Cardiac muscle cell (in vitro differentiated cells and primary cell): ENCODE data around the gene GSE1. TPM values are rescaled to one million over a fixed set of nuclear protein-coding genes. Genes with fewer than 3 reads are reported as not detected.

Experiments used
- DNase-seq, 2 donors: peaks; one replicate each; pipeline versions ENCODE4 v3.0.0 to v3.0.0-alpha.2; 2010 to 2017; ENCODE audit warnings: low read depth in 1 of 2, low spot score in 1 of 2
- H3K27ac ChIP-seq: fragments of 200-600 bp; sonication (generic); 2 replicates; pipeline ENCODE4 v1.5.1; 2016
- H3K27me3 ChIP-seq: fragments of 200-600 bp; sonication (generic); 2 replicates; pipeline ENCODE4 v1.6.0; 2016; ENCODE audit warnings: control low read depth
- H3K36me3 ChIP-seq: fragments of 200-600 bp; sonication (generic); 2 replicates; pipeline ENCODE4 v1.5.1; 2016; ENCODE audit warnings: control low read depth
- H3K4me1 ChIP-seq: fragments of 200-600 bp; sonication (generic); 2 replicates; pipeline ENCODE4 v1.8.1; 2017; ENCODE audit warnings: low read depth, mild to moderate bottlenecking, mixed run types
- H3K4me3 ChIP-seq: fragments of 200-600 bp; sonication (generic); 2 replicates; pipeline ENCODE4 v1.5.1; 2016; ENCODE audit warnings: mild to moderate bottlenecking
- H3K9me3 ChIP-seq: fragments of 200-600 bp; sonication (generic); 2 replicates; pipeline ENCODE4 v1.5.1; 2017; ENCODE audit warnings: low read depth, mild to moderate bottlenecking, control low read depth
- polyA plus RNA-seq: library from polyadenylated mRNA; unstranded; fragments of >200 nt; fragmentation: Nextera tagmentation; extraction: Ambion mirVana; gene quantifications from 2 replicates; pipeline ENCODE4 v1.2.1, GENCODE V29; 2016
- total RNA-seq: library from RNA; depleted of rRNA; stranded (reverse); fragments of >200 nt; gene quantifications from 2 replicates; pipeline ENCODE4 v1.2.3, GENCODE V29; 2016
- TF ChIP-seq, protein P1 (sequence below): IDR thresholded peaks from 2 replicates; pipeline ENCODE4 v1.5.1; 2012; ENCODE audit warnings: low read depth, mild to moderate bottlenecking, low read length

GSE1 gene
- total and polyA plus RNA-seq, 2 experiments from 2014 or later, result 48.8 to 174 TPM

DNA sequence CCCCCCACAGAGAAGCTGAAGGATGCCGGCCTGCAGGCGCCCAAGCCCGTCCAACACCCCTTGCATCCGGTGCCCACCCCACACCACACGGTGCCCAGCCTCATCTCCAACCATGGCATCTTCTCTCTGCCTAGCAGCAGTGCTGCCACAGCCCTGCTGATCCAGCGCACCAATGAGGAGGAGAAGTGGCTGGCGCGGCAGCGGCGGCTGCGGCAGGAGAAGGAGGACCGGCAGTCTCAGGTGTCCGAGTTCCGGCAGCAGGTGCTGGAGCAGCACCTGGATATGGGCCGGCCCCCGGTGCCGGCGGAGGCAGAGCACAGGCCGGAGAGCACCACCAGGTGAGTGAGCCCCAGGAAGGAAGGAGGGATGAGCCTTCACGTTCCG lies 44.1 kb downstream of the GSE1 start:
- no peak for DNase-seq
- Histone ChIP-seq H3K9me3 (no peaks in the 10 kb centered on the region), H3K4me1 (peaks cover 15% of the 10 kb centered on the region), H3K4me3 (no peak overlapping the region), H3K36me3 (peaks cover 59% of the 10 kb centered on the region), H3K27me3 (no peaks in the 10 kb centered on the region), H3K27ac (peak overlapping the region; percentile 57)
- TF ChIP-seq, protein P1, sequence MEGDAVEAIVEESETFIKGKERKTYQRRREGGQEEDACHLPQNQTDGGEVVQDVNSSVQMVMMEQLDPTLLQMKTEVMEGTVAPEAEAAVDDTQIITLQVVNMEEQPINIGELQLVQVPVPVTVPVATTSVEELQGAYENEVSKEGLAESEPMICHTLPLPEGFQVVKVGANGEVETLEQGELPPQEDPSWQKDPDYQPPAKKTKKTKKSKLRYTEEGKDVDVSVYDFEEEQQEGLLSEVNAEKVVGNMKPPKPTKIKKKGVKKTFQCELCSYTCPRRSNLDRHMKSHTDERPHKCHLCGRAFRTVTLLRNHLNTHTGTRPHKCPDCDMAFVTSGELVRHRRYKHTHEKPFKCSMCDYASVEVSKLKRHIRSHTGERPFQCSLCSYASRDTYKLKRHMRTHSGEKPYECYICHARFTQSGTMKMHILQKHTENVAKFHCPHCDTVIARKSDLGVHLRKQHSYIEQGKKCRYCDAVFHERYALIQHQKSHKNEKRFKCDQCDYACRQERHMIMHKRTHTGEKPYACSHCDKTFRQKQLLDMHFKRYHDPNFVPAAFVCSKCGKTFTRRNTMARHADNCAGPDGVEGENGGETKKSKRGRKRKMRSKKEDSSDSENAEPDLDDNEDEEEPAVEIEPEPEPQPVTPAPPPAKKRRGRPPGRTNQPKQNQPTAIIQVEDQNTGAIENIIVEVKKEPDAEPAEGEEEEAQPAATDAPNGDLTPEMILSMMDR, result no peak

DNA sequence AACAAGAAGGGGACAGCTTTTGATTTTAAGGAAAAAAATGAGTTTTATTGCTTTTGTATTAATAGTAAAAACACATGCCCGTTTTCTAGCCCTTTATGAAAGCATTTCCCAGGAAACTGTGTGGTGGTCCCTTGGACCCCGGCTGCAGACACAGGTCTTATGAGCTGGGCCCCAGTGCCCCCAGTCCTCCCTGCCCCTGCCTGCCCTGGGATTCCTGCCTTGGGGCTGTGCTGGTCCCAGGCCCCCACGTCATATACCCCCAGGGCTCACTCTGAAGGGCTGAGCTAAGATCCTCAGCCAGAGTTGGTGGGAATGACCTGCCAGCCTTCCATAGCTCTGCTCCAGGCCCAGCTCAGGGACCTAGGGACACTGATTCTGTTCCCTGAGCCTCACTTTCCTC lies 44.9 kb downstream of the GSE1 start:
- Histone ChIP-seq H3K36me3 (peaks cover 60% of the 10 kb centered on the region), H3K4me1 (peaks cover 15% of the 10 kb centered on the region)

DNA sequence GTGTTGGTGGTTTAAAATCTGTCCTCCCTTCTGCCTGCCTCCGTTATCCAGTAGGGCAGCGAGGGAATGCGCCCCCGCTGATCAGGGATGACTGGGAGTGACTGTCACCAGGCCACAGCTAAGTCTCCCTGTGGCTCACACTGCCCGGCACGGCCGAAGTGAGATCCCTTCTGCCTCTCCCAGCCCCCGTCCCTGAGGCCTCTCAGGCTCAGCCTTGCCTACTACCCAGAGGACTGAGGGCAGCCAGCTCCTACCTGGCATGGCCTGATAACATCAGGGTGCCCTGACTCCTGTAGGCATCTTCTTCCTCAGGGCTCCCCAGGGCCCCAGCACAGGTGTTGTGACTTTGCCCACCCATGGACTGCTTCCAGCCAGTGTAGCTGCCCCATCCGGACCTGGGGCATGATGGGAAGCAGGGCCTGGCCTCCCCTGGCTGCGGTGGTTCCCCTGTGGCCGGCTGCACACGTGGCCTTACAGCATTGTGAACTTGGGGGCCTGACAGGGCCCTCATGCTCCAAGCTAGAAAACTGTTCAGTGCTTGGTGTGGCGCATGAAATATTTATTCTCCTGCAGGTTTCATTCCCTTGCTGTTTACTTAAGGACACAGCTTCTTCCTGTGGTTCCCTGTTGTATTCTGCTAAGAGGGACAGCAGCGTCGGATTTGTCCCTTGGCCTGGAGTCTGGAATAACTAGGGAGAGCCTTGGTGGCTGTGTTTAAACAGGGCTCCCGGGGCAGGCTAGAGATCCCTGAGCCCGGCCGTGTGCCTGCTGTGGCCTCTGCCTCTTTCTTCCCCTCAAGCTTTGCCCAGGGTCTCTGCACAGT lies 45.6 kb downstream of the GSE1 start:
- no peak for DNase-seq
- no peaks in the 10 kb centered on the region for H3K9me3 ChIP-seq
- H3K27me3 ChIP-seq, result no peaks in the 10 kb centered on the region
- H3K4me3 ChIP-seq, result no peak overlapping the region
- H3K27ac ChIP-seq, result peak overlapping the region; percentile 86
- H3K36me3 ChIP-seq, result peaks cover 64% of the 10 kb centered on the region
- H3K4me1 ChIP-seq, result peaks cover 15% of the 10 kb centered on the region
- TF ChIP-seq, protein P1, result no peak

More for the DNA sequence above, 44.9 kb downstream of the GSE1 start:
- DNase-seq, result no peak
- TF ChIP-seq, protein P1, result no peak
- Histone ChIP-seq H3K27ac (peak overlapping the region; percentile 86), H3K4me3 (no peak overlapping the region), H3K27me3 (no peaks in the 10 kb centered on the region), H3K9me3 (no peaks in the 10 kb centered on the region)

DNA sequence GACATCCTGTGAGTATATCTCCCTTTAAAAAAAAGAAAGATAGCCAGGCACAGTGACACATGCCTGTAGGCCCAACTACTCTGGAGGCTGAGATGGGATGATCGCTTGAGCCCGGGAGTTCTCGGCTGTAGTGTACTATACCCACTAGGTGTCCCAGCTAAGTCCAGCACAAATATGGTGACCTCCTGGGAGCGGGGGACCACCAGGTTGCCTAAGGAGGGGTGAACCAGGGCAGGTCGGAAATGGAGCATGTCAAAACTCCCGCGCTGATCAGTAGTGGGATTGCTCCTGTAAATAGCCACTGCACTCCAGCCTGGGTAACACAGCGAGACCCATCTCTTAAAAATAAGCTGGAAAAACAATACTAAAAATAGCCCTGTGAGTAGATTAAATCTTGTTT lies 46.2 kb downstream of the GSE1 start:
- DNase-seq, result no peak
- TF ChIP-seq, protein P1, result no peak
- Histone ChIP-seq H3K27me3 (no peaks in the 10 kb centered on the region), H3K36me3 (peaks cover 68% of the 10 kb centered on the region), H3K27ac (peak overlapping the region; percentile 86), H3K4me1 (peaks cover 15% of the 10 kb centered on the region), H3K9me3 (no peaks in the 10 kb centered on the region), H3K4me3 (no peak overlapping the region)

DNA sequence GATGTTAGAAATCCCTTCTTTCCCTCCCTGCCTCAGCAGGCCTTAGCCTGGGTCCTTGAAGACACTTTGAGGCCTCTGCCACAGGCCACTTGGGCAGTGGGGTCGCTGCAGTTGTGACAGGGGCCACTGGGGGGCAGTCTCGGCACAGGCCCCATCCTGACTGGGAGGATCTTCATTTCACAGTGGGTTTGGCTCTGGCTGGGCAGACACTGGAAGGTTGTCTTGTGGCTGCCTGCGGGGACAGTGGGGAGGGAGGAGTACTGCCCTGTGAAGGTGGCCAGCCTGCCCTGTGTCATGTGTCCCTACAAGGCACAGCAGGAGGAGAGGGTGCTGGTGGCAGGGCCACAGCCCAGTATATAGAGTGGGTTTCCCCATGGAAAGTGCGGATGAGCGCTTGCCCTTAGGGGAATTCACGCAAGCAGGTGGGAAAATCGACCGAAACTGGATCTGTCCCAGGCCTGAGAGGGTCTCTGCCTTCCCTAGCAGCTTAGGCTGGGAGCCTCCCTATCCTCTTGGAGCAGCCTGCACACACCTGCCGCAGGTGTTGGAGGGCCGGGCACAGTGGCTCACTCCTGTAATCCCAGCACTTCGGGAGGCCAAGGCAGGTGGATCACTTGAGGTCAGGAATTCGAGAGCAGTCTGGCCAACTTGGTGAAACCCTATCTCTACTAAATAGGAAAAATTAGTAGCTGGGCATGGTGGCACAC lies 46.8 kb downstream of the GSE1 start:
- peaks cover 71% of the 10 kb centered on the region for H3K36me3 ChIP-seq

More for the DNA sequence above, 46.8 kb downstream of the GSE1 start:
- Histone ChIP-seq H3K4me3 (no peak overlapping the region), H3K27me3 (no peaks in the 10 kb centered on the region), H3K4me1 (peaks cover 15% of the 10 kb centered on the region), H3K9me3 (no peaks in the 10 kb centered on the region), H3K27ac (peak overlapping the region; percentile 86)
- DNase-seq, result peak; percentile 64 to 75
- TF ChIP-seq, protein P1, result peak; percentile 97
